Thyroid gland (tissue), 4 donors: ENCODE results near the gene PCMTD2. TPM values are rescaled to one million over a fixed set of nuclear protein-coding genes. Genes with fewer than 3 reads are reported as not detected.
"Not testable (repeated sequence)": the region's sequence is repeated elsewhere in the genome, so short reads cannot be mapped to it uniquely, and the experiment has no call there.

Experiments used
- DNase-seq, 2 donors: peaks; one replicate each; pipeline ENCODE4 v3.0.0-alpha.2; 2019
- H3K27ac ChIP-seq, 3 donors: fragments of 200-600 bp; sonication (generic); 1 replicate in 2 of 3; 2 replicates in 1 of 3; pipeline ENCODE4 v1.5.1; 2016 to 2019; ENCODE audit warnings: mild to moderate bottlenecking in 1 of 3, moderate library complexity in 1 of 3
- H3K27me3 ChIP-seq: fragments of 200-600 bp; sonication (generic); one replicate; pipeline ENCODE4 v1.5.1; 2019
- H3K36me3 ChIP-seq, 2 donors: fragments of 200-600 bp; sonication (generic); one replicate each; pipeline ENCODE4 v1.5.1; 2016 to 2019
- H3K4me1 ChIP-seq, 2 donors: fragments of 200-600 bp; sonication (generic); one replicate each; pipeline ENCODE4 v1.5.1; 2017 to 2019
- H3K4me3 ChIP-seq, 3 donors: fragments of 200-600 bp; sonication (generic); replicated peaks in 1 of 3; 1 replicate in 2 of 3; 2 replicates in 1 of 3; pipeline ENCODE4 v1.5.1; 2016; ENCODE audit warnings: mild to moderate bottlenecking in 1 of 3
- H3K9me3 ChIP-seq: fragments of 200-600 bp; sonication (generic); one replicate; pipeline ENCODE4 v1.5.1; 2017
- CTCF ChIP-seq, 6 experiments: fragments of 200-600 bp in 3 of 6; fragments of 450-650 bp in 3 of 6; sonication (generic) in 3 of 6; IDR thresholded peaks; one replicate each; pipeline ENCODE4 v1.5.1; 2016 to 2019; ENCODE audit warnings: antibody characterized with exemption in 6 of 6, mild to moderate bottlenecking in 2 of 6, inconsistent platforms in 1 of 6, moderate library complexity in 1 of 6
- POLR2A ChIP-seq, 2 donors: fragments of 450-650 bp; IDR thresholded peaks; one replicate each; pipeline ENCODE4 v1.6.1; 2017; ENCODE audit warnings: antibody characterized with exemption in 2 of 2, mild to moderate bottlenecking in 2 of 2, moderate library complexity in 1 of 2
- WGBS, 2 donors: methylation state at CpG; one replicate each; pipeline ENCODE4 v1.1.5; 2017; 5-methylcytosine and 5-hydroxymethylcytosine counted together
- intact Hi-C: fragments of 100-400 bp; cut with DNase I; formaldehyde crosslinking; loops from one replicate; pipeline ENCODE4 v1.15.1; 2023
- total RNA-seq, 4 donors: library from RNA; depleted of rRNA; stranded (reverse); fragments of >200 nt; gene quantifications; one replicate each; pipeline ENCODE4 v1.2.3, GENCODE V29; 2016

Gene PCMTD2
- total RNA-seq, 4 donors from 2014 or later: 87.0 to 156 (median 124) TPM

- no peak for TF ChIP-seq CTCF (IDR thresholded peaks at IDR 0.05)
- no peak for TF ChIP-seq POLR2A (IDR thresholded peaks at IDR 0.05)
- Histone ChIP-seq H3K9me3 (no peaks in the 10 kb centered on the region), H3K4me3 (no peak overlapping the region), H3K36me3 (peaks cover 0 to 3% of the 10 kb centered on the region in 2 donors), H3K27ac (no peak overlapping the region), H3K27me3 (no peaks in the 10 kb centered on the region), H3K4me1 (no peaks in the 10 kb centered on the region)
- WGBS, 2 donors: 88% methylated on average over 6 to 7 of the region's 7 CpGs
- no peak for DNase-seq
- intact Hi-C loops: no loop called here
Measured at GRCh38 chr20:64279826-64280459, 24.4 kb downstream of the PCMTD2 start.

- Histone ChIP-seq H3K27ac (no peak overlapping the region), H3K27me3 (no peaks in the 10 kb centered on the region), H3K36me3 (no peaks in the 10 kb centered on the region), H3K4me1 (no peaks in the 10 kb centered on the region), H3K9me3 (no peaks in the 10 kb centered on the region), H3K4me3 (no peak overlapping the region)
- no peak for DNase-seq
- intact Hi-C loops: no loop called here
- WGBS, 2 donors: 88 to 93% methylated on average over 3 of the region's 3 CpGs
- TF ChIP-seq POLR2A (IDR thresholded peaks at IDR 0.05) (no peak), CTCF (IDR thresholded peaks at IDR 0.05) (no peak)
Measured at GRCh38 chr20:64280460-64280843, 24.9 kb downstream of the PCMTD2 start.

- H3K9me3 ChIP-seq: no peaks in the 10 kb centered on the region
- no peak overlapping the region for H3K27ac ChIP-seq
Measured at GRCh38 chr20:64283646-64284045, 28.1 kb downstream of the PCMTD2 start.

GRCh38 chr20:64285579-64286446, 30.3 kb downstream of the PCMTD2 start:
- H3K36me3 ChIP-seq, H3K27me3 ChIP-seq, H3K4me3 ChIP-seq, H3K27ac ChIP-seq, H3K4me1 ChIP-seq, intact Hi-C loops, H3K9me3 ChIP-seq: not testable (repeated sequence)
- TF ChIP-seq CTCF (IDR thresholded peaks at IDR 0.05): peak in 4 of 6 experiments; percentile 36 to 57 (median 50)
- 89 to 96% methylated on average over 23 to 28 of the region's 46 CpGs for WGBS, 2 donors
- peak; percentile 37 to 50 for DNase-seq

More at GRCh38 chr20:64283646-64284045, 28.1 kb downstream of the PCMTD2 start:
- no peak for TF ChIP-seq POLR2A (IDR thresholded peaks at IDR 0.05)
- no peak for TF ChIP-seq CTCF (IDR thresholded peaks at IDR 0.05)
- no peaks in the 10 kb centered on the region for H3K27me3 ChIP-seq
- H3K4me3 ChIP-seq: no peak overlapping the region
- H3K36me3 ChIP-seq: no peaks in the 10 kb centered on the region
- H3K4me1 ChIP-seq: no peaks in the 10 kb centered on the region
- DNase-seq: no peak
- intact Hi-C loops: no loop called here
- 75 to 81% methylated on average over 4 of the region's 4 CpGs for WGBS, 2 donors

GRCh38 chr20:64286447-64287263, 31.1 kb downstream of the PCMTD2 start:
- WGBS, 2 donors: 93 to 94% methylated on average over 24 to 27 of the region's 30 CpGs
- H3K27ac ChIP-seq, H3K9me3 ChIP-seq, DNase-seq, H3K36me3 ChIP-seq, H3K27me3 ChIP-seq, H3K4me3 ChIP-seq, H3K4me1 ChIP-seq, intact Hi-C loops: not testable (repeated sequence)

GRCh38 chr20:64287264-64287590, 31.7 kb downstream of the PCMTD2 start:
- 98 to 100% methylated on average over 3 of the region's 3 CpGs for WGBS, 2 donors

GRCh38 chr20:64292167-64292566, 36.6 kb downstream of the PCMTD2 start:
- H3K9me3 ChIP-seq, H3K4me1 ChIP-seq, H3K27ac ChIP-seq, H3K27me3 ChIP-seq, H3K36me3 ChIP-seq, H3K4me3 ChIP-seq, DNase-seq, intact Hi-C loops: not testable (repeated sequence)
- WGBS, 2 donors: no CpG with 5 or more reads among the region's 13 CpGs

More at GRCh38 chr20:64287264-64287590, 31.7 kb downstream of the PCMTD2 start:
- intact Hi-C loops, H3K36me3 ChIP-seq, H3K27me3 ChIP-seq, H3K9me3 ChIP-seq, DNase-seq, H3K4me3 ChIP-seq, H3K4me1 ChIP-seq, H3K27ac ChIP-seq: not testable (repeated sequence)

GRCh38 chr20:64303086-64303485, 47.5 kb downstream of the PCMTD2 start:
- 54 to 69% methylated on average over 2 of the region's 2 CpGs for WGBS, 2 donors
- H3K27me3 ChIP-seq, H3K27ac ChIP-seq, H3K4me1 ChIP-seq, intact Hi-C loops, H3K9me3 ChIP-seq, DNase-seq, H3K4me3 ChIP-seq, H3K36me3 ChIP-seq: not testable (repeated sequence)
